ENCODE data around the gene DOHH.

Gene DOHH

DNA sequence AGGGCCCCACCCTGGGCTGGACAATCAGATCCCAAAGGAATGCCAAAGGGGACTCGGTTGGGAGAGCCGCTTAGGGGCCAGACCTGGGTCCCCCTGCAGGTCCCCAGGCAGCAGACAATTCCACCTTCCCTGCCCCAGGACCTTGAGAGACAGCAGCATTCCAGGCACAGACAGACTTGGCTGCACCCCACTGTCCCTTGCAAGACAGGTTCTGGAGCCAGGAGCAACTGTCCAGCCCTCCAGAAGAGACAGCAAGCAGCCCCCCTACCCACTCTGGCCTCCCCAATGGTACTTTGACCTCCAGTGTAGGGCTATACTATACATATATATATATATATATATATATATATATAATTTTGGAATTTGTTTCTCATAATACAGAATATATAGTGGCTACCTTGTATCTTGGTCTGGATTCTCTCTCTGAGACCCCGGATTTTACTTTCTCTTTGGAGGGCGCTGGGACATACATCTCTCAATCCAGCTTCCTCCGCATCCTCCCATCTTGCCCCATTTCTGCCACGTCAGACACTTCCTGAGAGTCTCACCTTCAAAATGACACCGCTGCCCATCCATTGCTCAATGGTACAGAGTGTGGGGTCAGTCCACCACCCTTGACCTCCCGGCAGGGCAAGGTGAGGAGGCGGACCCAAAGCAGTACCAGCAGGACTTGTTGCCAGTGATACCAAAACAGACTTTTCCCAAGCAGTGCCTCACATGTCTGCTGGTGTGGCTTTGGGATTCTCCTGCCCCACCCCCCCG is 32.9 kb downstream of the DOHH start:
- WGBS = 99% methylated on average over 9 of the region's 10 CpGs
- H3K27ac ChIP-seq (ENCODE audit: low read length, poor library complexity, severe bottlenecking) = no peak overlapping the region

DNA sequence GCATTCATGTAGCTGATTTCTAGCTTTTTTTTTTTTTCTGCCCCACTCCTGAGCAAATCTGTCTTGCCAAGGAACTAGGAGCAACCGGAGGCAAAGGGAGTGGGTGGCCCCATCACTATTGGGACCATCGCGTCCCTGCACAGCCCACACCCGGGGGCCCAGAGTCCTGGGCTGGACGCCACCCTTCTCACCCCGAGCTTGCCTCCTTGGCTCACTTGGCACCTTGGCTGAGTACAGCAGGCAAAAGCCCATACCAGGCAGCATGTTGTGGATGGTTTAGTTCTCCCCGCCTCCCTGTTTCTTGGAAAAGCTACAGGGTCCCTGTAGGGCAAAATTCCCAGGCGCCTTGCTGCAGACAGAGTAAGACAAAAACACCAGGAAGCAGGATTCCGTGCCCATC is 33.8 kb downstream of the DOHH start:
- no peak for DNase-seq
- Histone ChIP-seq H3K36me3 (ENCODE audit: control insufficient read depth in 1 of 2, insufficient read depth in 2 of 2, low read depth in 1 of 2, low read length in 2 of 2) (peaks cover 16 to 35% of the 10 kb centered on the region in 2 experiments), H4K91ac (ENCODE audit: low read length) (no peak overlapping the region), H2AK5ac (ENCODE audit: low read length, severe bottlenecking) (no peak overlapping the region), H2BK15ac (ENCODE audit: low read depth, poor library complexity, severe bottlenecking) (no peak overlapping the region), H3K4ac (ENCODE audit: low read depth in 1 of 2, low read length in 2 of 2) (no peak overlapping the region), H2BK12ac (ENCODE audit: low read length in 2 of 2) (no peak overlapping the region), H3K9ac (ENCODE audit: low read length) (no peak overlapping the region), H3K9me3 (ENCODE audit: control insufficient read depth, low read length) (no peaks in the 10 kb centered on the region), H2AFZ (ENCODE audit: low read depth, low read length) (no peak overlapping the region), H3K4me3 (ENCODE audit: insufficient read depth in 1 of 2, low read depth in 1 of 2, low read length in 2 of 2) (no peak overlapping the region), H3K18ac (ENCODE audit: low read depth in 1 of 2, low read length in 2 of 2) (no peak overlapping the region), H3K4me2 (ENCODE audit: low read length, poor library complexity, severe bottlenecking) (no peak overlapping the region), H3K27ac (ENCODE audit: low read length, poor library complexity, severe bottlenecking) (no peak overlapping the region), H2BK5ac (ENCODE audit: low read depth, low read length, poor library complexity, severe bottlenecking) (no peak overlapping the region), H2BK120ac (ENCODE audit: low read depth, low read length) (no peak overlapping the region), H3K14ac (ENCODE audit: low read length in 2 of 2) (no peak overlapping the region), H4K8ac (ENCODE audit: low read length) (no peak overlapping the region), H3K4me1 (ENCODE audit: control insufficient read depth, insufficient read depth, low read depth, low read length) (peaks cover 20% of the 10 kb centered on the region), H3K27me3 (ENCODE audit: control insufficient read depth in 1 of 2, insufficient read depth in 1 of 2, low read length in 2 of 2) (no peaks in the 10 kb centered on the region), H3K23ac (ENCODE audit: low read length in 2 of 2) (no peak overlapping the region), H3K79me1 (replicated peaks; ENCODE audit: low read length, poor library complexity, severe bottlenecking) (peaks cover 6% of the 10 kb centered on the region)
- WGBS = 91% methylated on average over 9 of the region's 9 CpGs

More for the DNA sequence above, 32.9 kb downstream of the DOHH start:
- Histone ChIP-seq H3K14ac (ENCODE audit: low read length in 2 of 2) (no peak overlapping the region), H3K9me3 (ENCODE audit: control insufficient read depth, low read length) (no peaks in the 10 kb centered on the region), H2AK5ac (ENCODE audit: low read length, severe bottlenecking) (no peak overlapping the region), H3K36me3 (ENCODE audit: control insufficient read depth in 1 of 2, insufficient read depth in 2 of 2, low read depth in 1 of 2, low read length in 2 of 2) (peaks cover 12 to 31% of the 10 kb centered on the region in 2 experiments), H3K4me2 (ENCODE audit: low read length, poor library complexity, severe bottlenecking) (no peak overlapping the region), H2BK15ac (ENCODE audit: low read depth, poor library complexity, severe bottlenecking) (no peak overlapping the region), H4K91ac (ENCODE audit: low read length) (no peak overlapping the region), H3K4me1 (ENCODE audit: control insufficient read depth, insufficient read depth, low read depth, low read length) (peaks cover 20% of the 10 kb centered on the region), H2BK12ac (ENCODE audit: low read length in 2 of 2) (no peak overlapping the region), H3K23ac (ENCODE audit: low read length in 2 of 2) (no peak overlapping the region), H3K18ac (ENCODE audit: low read depth in 1 of 2, low read length in 2 of 2) (no peak overlapping the region), H3K27me3 (ENCODE audit: control insufficient read depth in 1 of 2, insufficient read depth in 1 of 2, low read length in 2 of 2) (no peaks in the 10 kb centered on the region), H3K79me1 (replicated peaks; ENCODE audit: low read length, poor library complexity, severe bottlenecking) (peaks cover 6% of the 10 kb centered on the region), H3K9ac (ENCODE audit: low read length) (no peak overlapping the region), H3K4me3 (ENCODE audit: insufficient read depth in 1 of 2, low read depth in 1 of 2, low read length in 2 of 2) (no peak overlapping the region), H2BK120ac (ENCODE audit: low read depth, low read length) (no peak overlapping the region), H2BK5ac (ENCODE audit: low read depth, low read length, poor library complexity, severe bottlenecking) (no peak overlapping the region), H2AFZ (ENCODE audit: low read depth, low read length) (no peak overlapping the region), H4K8ac (ENCODE audit: low read length) (no peak overlapping the region), H3K4ac (ENCODE audit: low read depth in 1 of 2, low read length in 2 of 2) (no peak overlapping the region)
- DNase-seq = no peak

DNA sequence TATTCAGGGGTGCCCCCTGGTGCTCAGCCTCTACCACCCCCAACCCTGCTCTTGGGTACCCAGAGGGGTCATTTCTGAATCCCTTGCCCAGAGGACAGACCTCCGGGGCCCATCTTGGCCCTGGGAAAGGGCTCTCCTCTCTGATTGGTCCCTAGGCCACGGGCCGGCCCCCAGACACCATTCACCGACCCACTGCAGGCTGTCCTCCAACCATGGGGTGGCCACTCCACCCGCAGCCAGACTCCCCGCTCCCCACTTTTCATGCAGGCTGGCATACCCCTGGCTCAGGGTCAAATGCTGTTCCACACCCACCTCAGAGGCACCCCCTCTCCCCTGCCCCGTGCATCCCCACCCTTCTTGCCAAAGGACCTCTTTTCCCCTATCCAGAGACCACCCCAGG is 34.9 kb downstream of the DOHH start:
- H2BK5ac ChIP-seq (ENCODE audit: low read depth, low read length, poor library complexity, severe bottlenecking) = no peak overlapping the region
- H2BK120ac ChIP-seq (ENCODE audit: low read depth, low read length) = no peak overlapping the region
- H2AFZ ChIP-seq (ENCODE audit: low read depth, low read length) = no peak overlapping the region
- H3K4ac ChIP-seq (ENCODE audit: low read depth in 1 of 2, low read length in 2 of 2) = no peak overlapping the region
- no peak overlapping the region for H3K4me3 ChIP-seq (ENCODE audit: insufficient read depth in 1 of 2, low read depth in 1 of 2, low read length in 2 of 2)
- H4K91ac ChIP-seq (ENCODE audit: low read length) = peak overlapping the region; percentile 46
- no peaks in the 10 kb centered on the region for H3K27me3 ChIP-seq (ENCODE audit: control insufficient read depth in 1 of 2, insufficient read depth in 1 of 2, low read length in 2 of 2)
- no peak overlapping the region for H3K18ac ChIP-seq (ENCODE audit: low read depth in 1 of 2, low read length in 2 of 2)
- H3K23ac ChIP-seq (ENCODE audit: low read length in 2 of 2) = no peak overlapping the region
- H3K4me1 ChIP-seq (ENCODE audit: control insufficient read depth, insufficient read depth, low read depth, low read length) = peaks cover 23% of the 10 kb centered on the region
- peak overlapping the region; percentile 45 for H2AK5ac ChIP-seq (ENCODE audit: low read length, severe bottlenecking)
- H3K9me3 ChIP-seq (ENCODE audit: control insufficient read depth, low read length) = no peaks in the 10 kb centered on the region
- no peak overlapping the region for H3K9ac ChIP-seq (ENCODE audit: low read length)
- H3K4me2 ChIP-seq (ENCODE audit: low read length, poor library complexity, severe bottlenecking) = no peak overlapping the region
- peaks cover 23 to 41% of the 10 kb centered on the region in 2 experiments for H3K36me3 ChIP-seq (ENCODE audit: control insufficient read depth in 1 of 2, insufficient read depth in 2 of 2, low read depth in 1 of 2, low read length in 2 of 2)
- peak overlapping the region in 1 of 2 experiments; percentile 29 for H2BK12ac ChIP-seq (ENCODE audit: low read length in 2 of 2)
- no peak overlapping the region for H3K14ac ChIP-seq (ENCODE audit: low read length in 2 of 2)
- 55% methylated on average over 7 of the region's 7 CpGs for WGBS
- no peak overlapping the region for H3K27ac ChIP-seq (ENCODE audit: low read length, poor library complexity, severe bottlenecking)
- peak overlapping the region; percentile 39 for H4K8ac ChIP-seq (ENCODE audit: low read length)
- no peak overlapping the region for H2BK15ac ChIP-seq (ENCODE audit: low read depth, poor library complexity, severe bottlenecking)
- DNase-seq = no peak
- peaks cover 8% of the 10 kb centered on the region for H3K79me1 ChIP-seq (replicated peaks; ENCODE audit: low read length, poor library complexity, severe bottlenecking)

DNA sequence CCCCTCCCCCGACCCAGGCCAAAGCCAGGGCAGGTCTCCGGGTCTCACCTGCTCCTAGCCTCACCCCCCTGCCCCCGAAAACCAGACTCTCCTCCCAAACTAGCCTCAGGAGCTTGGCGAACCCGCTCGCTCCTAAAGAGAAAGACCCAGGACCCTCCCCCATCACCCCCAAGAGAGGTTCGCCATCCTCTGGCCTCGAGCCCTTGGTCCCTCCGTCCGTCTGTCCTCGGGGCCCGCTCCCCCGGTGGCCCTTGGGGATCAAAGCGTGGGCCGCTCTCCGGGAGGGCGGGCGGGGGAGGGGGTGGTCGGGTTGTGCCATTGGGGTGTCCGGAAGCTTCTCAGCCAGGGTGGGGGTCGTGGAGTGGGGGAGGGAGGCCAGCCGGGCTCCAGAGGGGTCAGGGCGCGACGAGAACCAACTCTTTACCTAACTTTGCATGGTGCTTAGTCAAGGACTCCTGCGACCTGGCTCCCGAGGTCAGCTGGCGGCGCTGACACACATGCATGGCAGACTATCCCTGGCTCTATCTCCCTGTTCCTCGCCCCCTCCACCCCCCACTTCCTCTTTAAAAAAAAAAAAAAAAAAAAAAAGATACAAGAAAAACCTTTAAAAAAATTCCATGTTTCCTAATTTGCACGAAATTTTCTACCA is 35.8 kb downstream of the DOHH start:
- Histone ChIP-seq H3K27me3 (ENCODE audit: control insufficient read depth in 1 of 2, insufficient read depth in 1 of 2, low read length in 2 of 2) (no peaks in the 10 kb centered on the region), H4K8ac (ENCODE audit: low read length) (no peak overlapping the region), H3K4ac (ENCODE audit: low read depth in 1 of 2, low read length in 2 of 2) (peak overlapping the region in 1 of 2 experiments; percentile 35), H2AK5ac (ENCODE audit: low read length, severe bottlenecking) (no peak overlapping the region), H2AFZ (ENCODE audit: low read depth, low read length) (no peak overlapping the region), H3K79me1 (replicated peaks; ENCODE audit: low read length, poor library complexity, severe bottlenecking) (peaks cover 14% of the 10 kb centered on the region), H2BK5ac (ENCODE audit: low read depth, low read length, poor library complexity, severe bottlenecking) (no peak overlapping the region), H3K14ac (ENCODE audit: low read length in 2 of 2) (no peak overlapping the region), H2BK15ac (ENCODE audit: low read depth, poor library complexity, severe bottlenecking) (peak overlapping the region; percentile 67), H3K23ac (ENCODE audit: low read length in 2 of 2) (no peak overlapping the region), H2BK12ac (ENCODE audit: low read length in 2 of 2) (peak overlapping the region in 1 of 2 experiments; percentile 60), H3K27ac (ENCODE audit: low read length, poor library complexity, severe bottlenecking) (no peak overlapping the region), H3K18ac (ENCODE audit: low read depth in 1 of 2, low read length in 2 of 2) (no peak overlapping the region), H3K4me2 (ENCODE audit: low read length, poor library complexity, severe bottlenecking) (no peak overlapping the region), H3K36me3 (ENCODE audit: control insufficient read depth in 1 of 2, insufficient read depth in 2 of 2, low read depth in 1 of 2, low read length in 2 of 2) (peaks cover 31 to 41% of the 10 kb centered on the region in 2 experiments), H2BK120ac (ENCODE audit: low read depth, low read length) (no peak overlapping the region), H3K4me3 (ENCODE audit: insufficient read depth in 1 of 2, low read depth in 1 of 2, low read length in 2 of 2) (no peak overlapping the region), H4K91ac (ENCODE audit: low read length) (no peak overlapping the region), H3K9ac (ENCODE audit: low read length) (no peak overlapping the region), H3K9me3 (ENCODE audit: control insufficient read depth, low read length) (no peaks in the 10 kb centered on the region), H3K4me1 (ENCODE audit: control insufficient read depth, insufficient read depth, low read depth, low read length) (peaks cover 28% of the 10 kb centered on the region)
- peak; percentile 56 for DNase-seq
- 34% methylated on average over 21 of the region's 31 CpGs for WGBS

All from mesenchymal stem cell (in vitro differentiated cells and primary cell).